ENCODE data around the gene DACH1. TPM values are rescaled to one million over a fixed set of nuclear protein-coding genes. Genes with fewer than 3 reads are reported as not detected.

DACH1 gene
- total RNA-seq, 2 donors from 2014 or later, result not detected

DNA sequence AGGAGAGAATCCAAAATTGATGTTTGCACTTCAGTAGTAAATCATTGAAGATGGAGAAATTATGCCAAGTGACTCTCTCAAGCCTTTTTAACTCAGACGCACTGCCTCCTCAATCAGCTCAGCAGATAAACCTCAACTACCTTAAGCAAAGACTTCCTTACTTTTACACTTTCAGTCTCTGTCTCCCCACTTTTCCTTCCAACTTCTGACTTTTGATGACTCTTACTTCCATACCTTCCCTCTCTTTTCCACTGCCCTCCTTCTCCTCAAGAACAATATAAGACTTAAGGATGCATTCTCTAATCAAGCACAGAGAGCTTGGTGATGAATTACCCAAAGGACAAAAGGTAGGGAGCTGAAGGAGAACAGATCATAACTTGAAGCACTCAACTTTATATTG lies 4.8 kb upstream of the DACH1 start:
- Mint-ChIP-seq H3K36me3 (peaks cover 0 to 5% of the 10 kb centered on the region in 2 donors), H3K27ac (no peak overlapping the region), H3K9me3 (no peaks in the 10 kb centered on the region)
- ATAC-seq (no peak), DNase-seq (ENCODE audit: low spot score in 2 of 2) (no peak)

- DNase-seq (ENCODE audit: low spot score in 2 of 2), result no peak
- Mint-ChIP-seq H3K27ac (no peak overlapping the region), H3K9me3 (no peaks in the 10 kb centered on the region), H3K36me3 (peaks cover 0 to 7% of the 10 kb centered on the region in 2 donors)
- ATAC-seq, result no peak
These were observed 4.3 kb upstream of the DACH1 start for GRCh38 chr13:71871176-71871754.

DNA sequence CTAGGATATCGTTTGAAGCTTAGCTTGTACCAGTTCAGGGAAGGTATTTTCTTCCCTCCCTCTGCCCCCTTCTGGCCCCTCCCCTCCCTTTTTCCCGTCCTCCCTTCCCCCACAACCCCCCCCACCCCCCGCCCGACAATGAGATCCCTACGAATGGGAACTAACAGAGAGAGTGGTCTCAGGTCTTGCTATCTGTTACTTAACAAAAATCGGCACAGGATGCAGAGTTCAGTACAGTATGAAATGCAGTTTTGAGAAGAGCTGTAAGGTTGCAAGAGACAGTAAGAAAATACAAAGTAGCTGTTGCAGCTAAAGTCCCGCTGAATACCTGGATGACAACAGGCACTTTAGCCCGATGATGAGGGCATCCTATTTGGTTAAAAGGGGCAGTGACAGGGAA lies 3.1 kb upstream of the DACH1 start:
- DNase-seq (ENCODE audit: low spot score in 2 of 2), result no peak
- H3K9me3 Mint-ChIP-seq, result no peaks in the 10 kb centered on the region
- H3K36me3 Mint-ChIP-seq, result peaks cover 0 to 7% of the 10 kb centered on the region in 2 donors
- H3K27ac Mint-ChIP-seq, result no peak overlapping the region
- ATAC-seq, result no peak

DNA sequence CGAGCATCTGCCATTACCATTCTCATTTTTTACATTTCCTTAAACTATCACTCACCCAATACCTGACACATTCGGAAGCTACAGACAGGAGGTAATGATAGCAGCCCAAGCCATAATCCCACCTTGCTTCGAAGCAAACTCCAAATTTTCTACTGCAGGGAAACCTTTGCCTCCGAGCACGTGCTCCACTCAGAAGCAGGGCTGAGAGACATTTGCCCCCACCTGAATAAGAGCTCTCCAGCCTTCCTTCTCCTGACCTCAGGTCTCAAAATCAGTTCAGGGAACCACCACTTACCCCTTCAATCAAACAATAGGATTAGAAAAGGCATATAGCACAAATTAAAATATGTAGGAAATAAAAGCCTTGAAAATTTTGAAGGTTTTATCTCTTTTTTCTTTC lies 2.3 kb upstream of the DACH1 start:
- ATAC-seq, result no peak

DNA sequence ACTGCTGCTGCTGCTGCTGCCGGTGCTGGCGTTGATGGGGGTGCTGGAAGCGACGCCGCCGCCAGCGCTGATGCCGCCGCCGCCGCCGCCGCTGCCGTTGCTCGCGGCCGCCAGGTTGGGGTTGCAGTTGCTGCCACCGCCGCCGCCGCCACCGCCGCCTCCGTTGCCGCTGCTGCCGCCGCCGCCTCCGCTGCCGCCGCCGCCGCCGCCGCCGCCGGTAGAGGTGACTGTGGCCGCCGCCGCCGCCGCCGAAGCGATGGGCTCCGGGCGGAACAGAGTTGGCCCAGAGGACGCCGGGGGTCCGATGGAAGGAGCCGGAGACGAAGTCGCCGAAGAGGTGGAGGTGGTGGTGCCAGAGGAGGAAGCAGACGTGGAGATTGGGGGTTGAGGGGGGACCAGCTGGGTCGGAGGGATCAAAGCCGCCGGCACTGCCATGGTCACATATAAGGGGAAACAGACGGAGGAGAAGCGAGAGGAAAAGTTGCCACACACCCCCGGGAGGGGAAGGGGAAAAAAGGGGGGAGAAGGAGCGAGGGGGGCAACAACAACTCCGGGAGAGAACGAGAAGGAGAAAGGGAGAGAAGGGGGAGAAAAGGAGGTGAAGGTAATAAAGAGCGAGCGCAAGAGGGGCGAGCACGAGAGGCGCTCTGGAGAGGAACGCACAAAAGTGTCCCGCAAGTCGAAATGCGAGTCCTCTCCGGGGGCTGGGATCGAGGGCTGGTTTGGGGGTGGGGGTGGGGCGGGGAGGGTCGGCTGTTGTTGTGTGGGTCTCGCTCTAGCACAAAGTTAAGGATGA lies 471 bp downstream of the DACH1 start:
- peaks cover 11 to 15% of the 10 kb centered on the region in 2 donors for H3K36me3 Mint-ChIP-seq
- ATAC-seq (peak; percentile 22 to 39), DNase-seq (ENCODE audit: low spot score in 2 of 2) (peak in 1 of 2 donors; percentile 6)
- H3K9me3 Mint-ChIP-seq, result no peaks in the 10 kb centered on the region
- no peak overlapping the region for H3K27ac Mint-ChIP-seq

More for the DNA sequence above, 2.3 kb upstream of the DACH1 start:
- Mint-ChIP-seq H3K9me3 (no peaks in the 10 kb centered on the region), H3K36me3 (peaks cover 3 to 15% of the 10 kb centered on the region in 2 donors), H3K27ac (no peak overlapping the region)
- no peak for DNase-seq (ENCODE audit: low spot score in 2 of 2)

DNA sequence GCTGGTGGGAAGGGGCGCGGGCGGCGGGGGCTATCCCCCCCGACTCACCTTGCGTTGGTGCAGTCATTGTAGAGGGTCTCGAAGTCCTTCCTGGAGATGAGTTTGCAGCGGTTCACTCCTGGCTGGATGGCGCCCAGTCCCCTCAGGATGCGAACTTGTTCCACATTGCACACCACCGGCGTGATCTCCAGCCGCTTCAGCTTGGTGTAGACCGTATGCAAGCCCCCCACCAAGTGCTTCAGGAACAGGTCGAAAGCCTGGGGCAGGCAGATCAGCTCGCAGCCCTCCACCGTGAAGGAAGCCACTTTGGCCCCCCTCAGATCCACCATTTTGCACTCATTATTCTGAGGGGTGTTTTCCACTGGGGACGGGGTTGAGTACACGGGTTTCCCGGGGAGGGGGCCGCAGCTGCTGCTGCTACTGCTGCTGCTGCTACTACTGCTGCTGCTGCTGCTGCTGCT lies 1.1 kb downstream of the DACH1 start:
- H3K36me3 Mint-ChIP-seq, result peaks cover 11 to 15% of the 10 kb centered on the region in 2 donors
- peak in 1 of 2 donors; percentile 3 for DNase-seq (ENCODE audit: low spot score in 2 of 2)

GRCh38 chr13:71864986-71865873 lies 1.8 kb downstream of the DACH1 start:
- DNase-seq (ENCODE audit: low spot score in 2 of 2) (peak in 1 of 2 donors; percentile 6), ATAC-seq (peak; percentile 39 to 42)
- H3K36me3 Mint-ChIP-seq, result peaks cover 11 to 15% of the 10 kb centered on the region in 2 donors
- H3K27ac Mint-ChIP-seq, result no peak overlapping the region
- H3K9me3 Mint-ChIP-seq, result no peaks in the 10 kb centered on the region

More for the DNA sequence above, 1.1 kb downstream of the DACH1 start:
- H3K9me3 Mint-ChIP-seq, result no peaks in the 10 kb centered on the region
- H3K27ac Mint-ChIP-seq, result no peak overlapping the region
- ATAC-seq, result peak in 1 of 2 donors; percentile 37

- DNase-seq (ENCODE audit: low spot score in 2 of 2) (peak in 1 of 2 donors; percentile 19), ATAC-seq (peak; percentile 45 to 58)
- H3K36me3 Mint-ChIP-seq, result peaks cover 11 to 15% of the 10 kb centered on the region in 2 donors
- no peak overlapping the region for H3K27ac Mint-ChIP-seq
- no peaks in the 10 kb centered on the region for H3K9me3 Mint-ChIP-seq
These were observed 2.7 kb downstream of the DACH1 start for GRCh38 chr13:71864094-71864985.

DNA sequence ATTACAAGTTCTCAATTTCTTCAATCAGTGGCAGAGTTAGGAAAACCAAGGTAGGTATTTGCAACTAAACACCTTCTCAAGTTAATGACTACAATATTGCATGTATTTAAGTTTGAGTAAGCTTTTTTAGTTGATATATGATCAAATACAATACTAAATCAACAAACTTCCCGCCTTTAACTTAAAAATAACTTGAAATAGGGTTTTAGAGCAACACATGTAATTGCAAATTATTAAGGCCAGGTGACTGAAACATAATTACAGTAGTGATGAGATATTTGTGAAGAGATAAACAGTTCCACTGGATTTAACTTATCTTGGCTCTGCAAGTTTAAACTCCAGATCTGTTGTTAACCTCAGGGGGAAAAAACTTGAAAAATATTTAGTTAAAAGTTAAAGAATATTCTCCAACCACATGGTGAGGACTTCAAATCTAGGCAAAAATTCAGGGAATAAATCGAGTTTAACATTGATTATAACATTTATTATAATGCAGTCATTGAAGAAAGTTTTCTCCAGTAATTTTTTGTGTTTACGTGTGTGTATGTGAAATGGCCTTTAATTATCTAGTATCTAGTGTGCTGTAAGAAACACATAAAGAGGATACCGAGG lies 3.6 kb downstream of the DACH1 start:
- no peak for ATAC-seq

GRCh38 chr13:71862459-71862943 lies 4.5 kb downstream of the DACH1 start:
- Mint-ChIP-seq H3K9me3 (no peaks in the 10 kb centered on the region), H3K27ac (no peak overlapping the region), H3K36me3 (peaks cover 11 to 15% of the 10 kb centered on the region in 2 donors)
- DNase-seq (ENCODE audit: low spot score in 2 of 2) (no peak), ATAC-seq (no peak)

More for the DNA sequence above, 3.6 kb downstream of the DACH1 start:
- DNase-seq (ENCODE audit: low spot score in 2 of 2), result no peak
- peaks cover 11 to 15% of the 10 kb centered on the region in 2 donors for H3K36me3 Mint-ChIP-seq
- H3K9me3 Mint-ChIP-seq, result no peaks in the 10 kb centered on the region
- H3K27ac Mint-ChIP-seq, result no peak overlapping the region

DNA sequence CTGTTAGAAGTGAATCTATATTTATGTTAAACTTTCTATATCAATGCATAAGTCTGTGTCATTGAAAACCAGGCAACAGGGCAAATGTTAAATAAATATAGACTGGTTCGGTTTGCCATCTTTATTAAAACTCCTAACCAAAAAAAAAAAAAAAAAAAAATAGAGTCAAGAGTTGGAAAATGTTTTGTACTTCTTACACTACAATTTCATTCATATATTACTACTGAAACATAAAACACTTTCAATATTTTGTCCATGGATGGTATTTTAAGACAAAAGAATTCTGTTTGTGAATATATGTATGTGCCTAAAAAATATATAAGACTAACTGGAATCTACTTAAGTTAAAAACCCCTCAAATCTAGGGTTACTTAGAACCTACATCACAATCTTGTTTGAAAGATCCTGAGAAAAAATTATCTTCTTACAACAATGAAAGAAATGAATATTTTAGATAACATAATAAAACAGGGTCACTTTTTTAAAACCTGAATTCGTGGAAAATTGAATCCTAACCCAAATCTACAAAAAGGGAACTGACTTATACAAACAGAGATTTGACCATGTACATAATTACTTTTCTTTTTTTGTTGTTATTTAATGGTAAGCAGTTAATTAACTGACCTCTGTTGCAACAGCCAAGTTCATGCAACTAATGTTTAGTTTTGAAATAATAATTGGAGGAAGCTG lies 5.1 kb downstream of the DACH1 start:
- Mint-ChIP-seq H3K36me3 (peaks cover 10 to 11% of the 10 kb centered on the region in 2 donors), H3K9me3 (no peaks in the 10 kb centered on the region), H3K27ac (no peak overlapping the region)
- DNase-seq (ENCODE audit: low spot score in 2 of 2) (no peak), ATAC-seq (no peak)

- Mint-ChIP-seq H3K9me3 (no peaks in the 10 kb centered on the region), H3K27ac (no peak overlapping the region), H3K36me3 (peaks cover 8 to 11% of the 10 kb centered on the region in 2 donors)
- ATAC-seq (no peak), DNase-seq (ENCODE audit: low spot score in 2 of 2) (no peak)
These were observed 6.4 kb downstream of the DACH1 start for GRCh38 chr13:71860547-71861138.

- DNase-seq (ENCODE audit: low spot score in 2 of 2) (no peak), ATAC-seq (no peak)
- peaks cover 0 to 2% of the 10 kb centered on the region in 2 donors for H3K36me3 Mint-ChIP-seq
- no peaks in the 10 kb centered on the region for H3K9me3 Mint-ChIP-seq
- H3K27ac Mint-ChIP-seq, result no peak overlapping the region
These were observed 8.4 kb downstream of the DACH1 start for GRCh38 chr13:71858647-71859046.

DNA sequence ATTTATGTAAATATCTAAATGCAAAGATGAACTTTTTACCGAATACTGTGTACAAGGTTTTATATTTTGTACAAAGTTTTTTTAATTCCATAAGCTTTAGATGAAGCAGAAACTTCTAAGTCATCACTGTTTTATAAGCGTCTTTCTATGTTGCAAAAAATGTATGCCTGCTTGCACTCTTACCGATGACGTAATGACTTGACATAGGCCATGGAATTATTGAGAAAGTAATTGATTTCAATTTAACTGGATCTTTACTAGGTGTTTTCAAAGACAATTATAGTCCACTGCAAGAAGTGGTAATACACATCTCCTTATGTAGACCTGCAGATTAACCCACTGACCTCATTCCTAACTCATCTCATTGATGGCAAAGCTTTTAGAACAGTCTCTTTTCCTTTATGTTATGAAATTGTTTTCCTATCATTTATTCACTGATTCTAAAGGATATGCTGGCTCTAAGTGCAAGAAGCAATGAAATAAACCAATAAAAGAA lies 10.4 kb downstream of the DACH1 start:
- no peak for DNase-seq (ENCODE audit: low spot score in 2 of 2)
- ATAC-seq, result no peak
- Mint-ChIP-seq H3K9me3 (no peaks in the 10 kb centered on the region), H3K36me3 (no peaks in the 10 kb centered on the region), H3K27ac (no peak overlapping the region)
